Fibroblast of skin of left quadriceps (primary cell): ENCODE results near the gene DCAF15.
A peak's percentile ranks its signal among the peaks of the same experiment; 100 is the strongest.

Experiments used
- DNase-seq, 2 experiments: peaks; one replicate each; pipeline ENCODE4 v3.0.0-alpha.2; 2013; ENCODE audit warnings: low read depth in 2 of 2

DCAF15 gene

DNA sequence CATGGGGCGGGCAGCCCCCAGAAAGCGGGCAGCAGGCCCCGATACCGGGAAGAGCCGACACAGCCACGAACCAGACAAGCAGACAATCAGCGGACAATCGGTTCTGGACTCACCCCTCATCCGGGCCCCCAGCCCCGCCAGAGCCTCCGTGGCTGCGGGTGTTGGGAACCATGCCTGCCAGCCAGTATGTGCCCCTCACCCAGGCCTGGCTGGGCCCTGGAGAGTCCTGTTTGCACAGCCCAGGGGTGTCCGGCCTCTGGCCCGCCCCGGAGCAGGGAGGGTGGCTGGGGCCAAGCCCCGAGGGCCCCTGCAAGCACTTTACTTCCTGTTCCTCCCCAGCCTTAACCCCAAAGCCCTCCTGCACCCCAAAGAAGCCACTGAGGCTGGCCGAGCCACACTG lies 21.9 kb upstream of the DCAF15 start:
- no peak for DNase-seq

DNA sequence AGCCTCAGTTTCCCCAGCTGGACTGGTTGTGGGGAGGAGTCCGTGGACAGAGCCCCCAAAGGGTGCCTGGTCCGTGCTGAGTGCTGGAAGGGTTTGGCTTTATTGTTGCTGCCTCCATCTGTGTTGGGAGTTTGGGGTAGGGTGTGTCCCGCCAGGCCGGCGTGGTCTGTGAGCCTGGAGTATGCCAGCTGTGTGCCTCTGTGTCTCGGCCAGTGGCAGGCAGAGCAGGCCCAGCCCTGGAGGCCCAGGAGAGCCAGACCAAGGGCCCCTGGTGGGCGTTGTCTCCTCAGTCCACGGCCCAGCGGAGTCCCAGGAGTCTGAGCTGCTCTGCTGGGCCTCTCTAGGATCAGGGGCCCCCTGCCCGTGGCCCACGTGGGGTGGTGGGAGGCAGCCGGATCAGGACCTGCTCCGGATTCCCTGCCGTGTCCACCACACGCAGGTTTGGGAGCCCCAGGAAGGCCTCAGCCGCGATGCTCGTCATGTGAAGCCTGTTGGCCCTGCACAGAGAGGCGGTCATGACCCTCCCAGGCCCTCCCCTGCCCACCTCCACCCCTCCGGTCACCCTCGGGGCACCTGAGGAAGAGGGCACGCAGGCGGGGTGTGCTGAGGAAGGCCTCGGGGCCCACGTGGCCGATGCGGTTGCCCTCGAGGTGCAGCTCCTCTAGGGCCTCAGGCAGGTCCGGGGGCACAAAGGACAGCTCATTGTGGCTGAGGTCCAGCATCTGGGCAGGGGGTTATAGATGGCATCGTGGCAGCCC lies 20.7 kb upstream of the DCAF15 start:
- no peak for DNase-seq

DNA sequence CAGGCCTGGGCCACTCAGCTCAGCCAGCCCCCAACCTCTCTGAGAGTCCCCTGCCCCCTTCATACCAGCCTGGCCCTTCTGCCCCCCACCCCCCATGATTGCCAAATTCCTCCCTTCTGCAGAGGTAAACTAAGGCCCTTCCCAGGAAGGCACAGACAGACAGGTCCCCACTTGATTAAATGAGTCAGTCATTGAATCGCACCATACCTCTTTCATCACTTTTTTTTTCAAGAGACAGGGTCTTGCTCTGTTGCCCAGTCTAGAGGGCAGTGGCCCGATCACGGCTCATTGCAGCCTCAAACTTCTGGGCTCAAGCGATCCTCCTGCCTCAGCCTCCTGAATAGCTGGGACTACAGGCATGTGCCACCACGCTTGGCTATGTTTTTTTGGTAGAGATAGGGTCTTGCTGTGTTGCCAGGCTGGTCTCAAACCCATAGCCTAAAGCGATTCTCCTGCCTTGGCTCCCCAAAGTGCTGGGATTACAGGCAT lies 20.1 kb upstream of the DCAF15 start:
- DNase-seq, result no peak

DNA sequence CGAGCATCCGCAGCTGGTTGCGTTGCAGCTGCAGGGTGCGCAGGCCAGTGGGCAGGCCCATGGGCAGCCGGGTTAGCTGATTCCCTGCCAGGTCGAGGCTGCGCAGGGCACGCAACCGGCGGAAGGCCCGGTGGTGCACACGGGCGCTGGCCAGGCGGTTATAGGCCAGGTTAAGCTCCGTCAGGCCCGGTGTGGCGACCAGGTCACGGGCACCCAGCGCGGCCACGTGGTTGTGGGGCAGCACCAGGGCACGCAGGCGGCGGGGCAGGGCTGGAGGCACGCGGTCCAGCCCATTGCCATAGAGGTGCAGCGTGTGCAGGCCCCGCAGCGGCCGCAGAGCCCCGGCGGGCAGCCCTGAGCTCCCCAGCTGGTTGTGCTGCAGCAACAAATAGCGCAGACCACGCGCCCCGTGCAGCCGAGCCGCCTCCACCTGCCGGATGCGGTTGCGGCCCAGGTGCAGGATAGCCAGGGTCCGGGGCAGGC lies 19.4 kb upstream of the DCAF15 start:
- no peak for DNase-seq

DNA sequence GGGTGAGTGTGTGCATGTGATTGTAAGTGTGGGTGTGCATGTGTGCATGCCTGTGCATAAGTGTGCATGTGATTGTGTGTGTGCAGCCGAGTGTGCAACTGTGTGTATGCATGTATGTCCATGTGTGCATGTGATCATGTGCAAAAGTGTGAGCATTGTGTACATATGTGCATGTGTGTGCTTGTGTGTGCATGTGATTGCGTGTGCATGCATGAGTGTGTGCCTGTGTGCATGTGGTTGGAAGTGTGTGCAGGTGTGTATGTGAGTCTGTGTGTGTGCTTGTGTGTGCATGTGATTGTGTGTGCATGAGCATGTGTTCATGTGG lies 17.6 kb upstream of the DCAF15 start:
- no peak for DNase-seq

DNA sequence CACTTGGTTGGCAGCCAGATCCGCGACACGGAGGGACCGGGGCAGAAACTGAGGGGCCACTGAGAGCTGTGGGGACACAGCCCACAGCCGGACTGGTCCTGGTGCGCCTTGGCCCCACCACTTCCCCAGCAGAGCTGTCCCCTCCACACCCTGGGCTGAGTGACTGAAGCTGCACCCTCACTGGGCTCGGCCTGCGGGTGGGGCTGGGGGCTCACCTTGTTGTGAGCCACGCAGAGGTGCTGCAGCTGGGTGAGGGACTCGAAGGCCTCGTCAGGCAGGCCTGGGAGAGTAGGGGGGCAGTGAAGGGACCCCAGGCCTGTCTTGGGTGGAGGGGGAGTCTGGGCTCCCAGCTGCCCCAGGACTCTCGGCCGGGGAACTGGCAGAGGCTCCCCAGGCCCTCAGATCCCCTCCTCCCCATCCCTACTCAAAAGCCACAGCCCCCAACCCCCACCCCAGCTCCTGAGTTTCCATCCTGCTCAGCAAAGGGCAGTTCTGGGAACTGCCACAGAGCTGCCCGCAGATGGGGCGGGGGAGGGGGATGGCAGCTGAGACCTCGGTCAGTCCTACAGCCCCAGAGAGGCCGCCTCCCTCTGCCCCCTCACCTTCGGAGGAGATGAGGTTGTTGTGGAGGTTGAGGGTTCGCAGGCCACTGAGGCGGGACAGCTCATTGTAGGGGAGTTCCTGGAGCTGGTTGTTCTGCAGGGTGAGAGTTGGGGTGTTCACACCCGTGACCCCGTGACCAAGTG lies 16.4 kb upstream of the DCAF15 start:
- no peak for DNase-seq

DNA sequence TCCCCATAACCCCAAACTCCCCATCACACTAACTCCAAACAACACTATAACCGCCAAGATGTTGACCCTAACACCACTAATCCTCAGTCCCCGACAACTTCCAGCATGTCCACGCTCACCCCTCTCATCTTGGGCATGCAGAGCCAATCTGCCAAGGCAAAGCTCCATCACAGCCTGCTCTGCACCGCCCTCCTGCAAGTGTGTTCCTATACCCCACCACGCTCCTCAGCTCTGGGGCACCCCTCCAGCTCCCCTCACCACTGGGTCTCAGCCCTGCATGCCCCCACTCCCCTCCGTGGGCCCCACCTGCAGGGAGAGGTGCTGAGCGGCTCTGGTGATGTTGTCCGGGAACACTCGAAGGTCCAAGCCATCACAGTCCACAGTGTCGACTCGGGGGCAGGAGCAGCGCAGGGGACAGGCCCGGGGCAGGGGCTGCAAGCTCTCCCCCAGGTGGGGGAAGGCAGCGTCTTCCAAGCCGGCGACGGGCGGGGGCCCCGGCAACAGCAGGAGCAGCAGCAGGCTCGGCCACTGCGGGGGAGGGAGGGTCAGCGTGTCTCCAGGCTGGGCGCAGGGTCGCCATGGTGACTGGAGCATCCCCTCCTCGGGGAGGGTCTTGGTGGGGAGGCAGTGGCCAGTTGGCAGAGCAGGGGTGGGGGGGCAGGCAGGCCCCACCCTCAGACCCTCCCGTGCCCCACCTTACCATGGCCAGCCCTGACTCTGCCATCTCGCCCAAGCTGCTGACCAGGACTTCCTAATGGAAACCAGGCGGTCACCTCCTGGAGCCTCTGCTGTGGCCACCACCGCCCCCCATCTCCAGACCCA lies 14.6 kb upstream of the DCAF15 start:
- no peak for DNase-seq

DNA sequence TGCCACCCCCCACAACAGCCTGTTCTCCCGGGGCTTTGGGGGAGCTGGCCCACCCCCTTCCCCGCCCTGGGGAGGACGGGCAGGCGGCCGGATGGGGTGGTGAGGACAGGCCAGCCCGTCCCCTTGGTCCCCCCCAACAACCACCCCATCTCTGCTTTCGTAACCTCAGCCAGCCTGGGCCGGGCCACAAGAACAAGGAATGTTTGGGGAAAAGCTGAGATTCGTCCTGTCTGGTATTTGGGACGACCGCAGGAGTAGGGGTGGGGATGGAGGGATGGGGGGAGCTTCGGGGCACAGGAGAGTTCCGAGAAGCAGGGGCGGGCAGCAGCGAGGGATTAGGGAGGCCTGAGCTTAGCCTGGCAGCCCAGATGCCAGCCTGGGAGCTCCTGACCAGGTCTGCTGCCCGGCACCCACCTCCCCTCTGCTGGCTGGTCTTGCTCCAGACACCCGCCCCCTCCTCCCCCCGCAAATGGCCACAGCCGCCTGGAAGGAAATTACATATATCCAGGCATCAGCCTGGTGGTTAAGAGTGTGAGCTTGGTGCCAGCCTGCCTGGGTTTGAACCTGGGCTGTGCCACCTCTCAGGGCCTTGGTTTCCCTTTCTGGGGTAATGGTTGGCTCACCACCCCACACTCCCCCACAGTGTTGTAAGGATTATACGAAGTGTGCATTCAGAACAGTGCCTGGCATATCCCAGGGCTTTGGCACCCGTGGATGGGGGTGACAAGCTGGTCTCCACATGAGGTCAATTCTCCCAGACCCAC lies 13.8 kb upstream of the DCAF15 start, which contains the start of gene PODNL1:
TSS of gene PODNL1 (minus strand) at position 117 of the 764 bp plus-strand sequence. CDS start 236 bp downstream, outside the sequence.
- DNase-seq, result peak; percentile 67 to 78

DNA sequence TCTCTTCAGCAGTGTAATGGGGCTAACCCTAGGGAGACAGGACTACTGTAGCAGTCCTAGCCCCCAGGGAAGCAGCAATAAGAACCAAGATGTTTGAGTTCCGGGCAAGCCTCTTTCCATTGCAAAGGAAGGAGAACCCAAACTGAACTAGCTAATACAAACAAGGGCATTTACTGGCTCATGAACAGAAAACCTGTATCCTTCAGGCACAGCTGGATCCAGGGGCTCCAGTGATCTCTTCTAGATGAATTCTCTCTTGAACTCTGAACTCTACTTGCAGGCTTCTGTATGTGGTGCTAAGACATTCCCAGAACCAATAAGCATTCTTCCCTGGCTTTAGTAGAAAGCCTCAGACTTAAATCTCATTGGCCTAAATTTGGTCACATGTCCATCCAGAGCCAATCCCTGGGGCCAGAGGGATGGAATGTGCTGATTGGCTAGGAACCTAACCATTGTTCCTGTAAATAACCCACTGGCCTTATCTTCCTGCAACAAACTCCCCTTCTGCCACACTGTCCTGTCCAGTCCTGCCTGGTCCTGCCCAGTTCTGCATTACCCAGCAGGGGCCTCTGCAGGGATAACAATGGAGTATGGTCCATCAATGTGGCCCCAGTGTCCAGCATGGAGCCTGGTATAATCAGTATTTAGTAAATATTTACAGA lies 10.2 kb upstream of the DCAF15 start:
- DNase-seq, result no peak

DNA sequence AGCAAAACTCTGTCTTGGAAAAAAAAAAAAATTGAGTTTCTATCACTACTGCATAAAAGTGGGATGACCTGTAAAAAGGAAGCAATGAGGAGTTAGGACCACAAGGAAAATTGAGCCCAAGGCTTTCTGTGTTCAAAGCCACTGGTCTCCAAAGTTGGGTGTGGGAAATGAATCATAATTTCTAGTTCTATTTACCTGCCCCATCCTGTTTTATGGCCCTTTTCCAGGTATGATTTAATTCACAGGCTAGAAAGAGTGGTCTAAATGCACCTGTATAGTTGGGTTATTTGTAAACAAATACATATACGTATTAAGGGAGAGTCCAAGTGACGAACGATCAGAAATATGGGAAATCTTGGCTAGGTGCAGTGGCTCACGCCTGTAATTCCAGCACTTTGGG lies 5.9 kb upstream of the DCAF15 start:
- DNase-seq, result no peak

DNA sequence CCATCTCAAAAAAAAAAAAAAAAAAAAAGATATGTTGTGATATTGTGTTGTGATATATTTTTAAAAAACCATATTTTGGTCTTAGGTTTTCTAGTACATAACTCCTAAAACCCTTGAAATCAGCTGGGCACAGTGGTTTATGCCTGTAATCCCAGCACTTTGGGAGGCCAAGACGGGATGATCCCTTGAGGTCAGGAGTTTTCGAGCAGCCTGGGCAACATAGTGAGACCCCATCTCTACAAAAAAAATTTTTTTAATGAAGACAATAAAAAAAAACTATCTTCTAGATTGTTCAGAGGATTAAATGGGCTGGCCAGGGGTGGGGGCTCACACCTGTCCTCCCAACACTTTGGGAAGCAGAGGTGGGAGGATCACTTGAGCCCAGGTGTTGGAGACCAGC lies 1.3 kb upstream of the DCAF15 start:
- DNase-seq, result no peak

DNA sequence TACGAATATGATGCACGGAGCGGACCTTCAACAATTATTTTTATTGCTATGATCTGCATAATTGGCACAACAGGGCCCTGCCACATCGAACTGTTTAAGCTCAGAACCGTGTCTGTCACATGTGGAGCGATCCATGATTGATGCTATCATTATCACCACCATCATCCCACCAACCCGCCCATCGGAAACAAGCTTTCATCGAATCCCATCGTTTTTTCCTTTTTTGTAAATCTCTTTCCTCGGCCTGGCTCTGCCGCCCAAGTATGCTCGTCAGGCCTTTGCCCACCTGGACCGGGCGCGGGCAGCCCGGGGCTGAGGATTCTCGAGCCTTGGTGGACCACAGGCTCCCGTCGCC lies 533 bp upstream of the DCAF15 start:
- DNase-seq, result no peak

DNA sequence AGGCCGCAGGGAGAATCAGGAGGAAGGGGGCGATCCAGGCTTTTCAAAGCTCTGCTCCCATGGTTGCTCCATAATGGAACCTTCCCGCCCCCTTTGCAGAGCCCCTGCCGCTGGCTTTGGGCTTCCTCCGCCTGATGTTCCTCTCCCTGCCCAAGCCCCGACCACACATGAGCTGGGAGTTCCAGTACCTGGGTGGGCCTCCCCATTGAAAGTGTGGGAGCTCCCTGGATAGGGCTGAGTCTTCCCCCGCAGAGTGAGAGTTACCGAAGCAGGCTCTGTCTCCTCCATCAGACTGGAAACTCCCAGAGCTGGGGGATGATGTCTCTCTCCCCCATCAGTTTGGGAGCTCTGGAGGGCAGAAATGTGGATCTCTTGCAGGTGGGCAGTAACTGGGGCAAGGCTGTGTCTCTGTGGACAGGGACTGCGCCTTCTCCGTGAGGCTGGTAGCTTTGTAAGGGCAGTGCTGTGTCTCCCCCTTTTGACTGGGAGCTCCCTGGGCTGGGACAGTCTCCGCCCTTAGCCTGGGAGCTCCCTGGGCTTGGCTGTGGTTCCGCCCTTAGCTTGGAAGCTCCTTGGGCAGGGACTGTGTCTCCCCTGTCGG lies 722 bp downstream of the DCAF15 start:
- no peak for DNase-seq

DNA sequence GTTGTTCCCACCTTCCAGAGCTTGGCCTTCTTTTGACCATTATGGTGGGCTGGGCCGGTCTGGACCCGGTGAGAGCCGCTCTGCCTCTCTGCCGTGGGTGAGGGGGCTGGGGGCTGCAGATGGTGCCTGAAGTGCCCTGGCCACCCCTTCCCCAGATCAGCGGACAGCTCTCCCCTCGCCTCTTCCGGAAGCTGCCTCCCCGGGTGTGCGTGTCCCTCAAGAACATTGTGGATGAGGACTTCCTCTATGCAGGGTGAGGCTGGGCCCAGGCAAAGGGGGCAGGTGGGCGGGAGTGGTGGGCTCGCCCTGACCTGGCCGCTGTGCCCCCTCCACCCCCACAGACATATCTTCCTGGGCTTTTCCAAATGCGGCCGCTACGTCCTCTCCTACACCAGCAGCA lies 1.9 kb downstream of the DCAF15 start:
- DNase-seq, result no peak

DNA sequence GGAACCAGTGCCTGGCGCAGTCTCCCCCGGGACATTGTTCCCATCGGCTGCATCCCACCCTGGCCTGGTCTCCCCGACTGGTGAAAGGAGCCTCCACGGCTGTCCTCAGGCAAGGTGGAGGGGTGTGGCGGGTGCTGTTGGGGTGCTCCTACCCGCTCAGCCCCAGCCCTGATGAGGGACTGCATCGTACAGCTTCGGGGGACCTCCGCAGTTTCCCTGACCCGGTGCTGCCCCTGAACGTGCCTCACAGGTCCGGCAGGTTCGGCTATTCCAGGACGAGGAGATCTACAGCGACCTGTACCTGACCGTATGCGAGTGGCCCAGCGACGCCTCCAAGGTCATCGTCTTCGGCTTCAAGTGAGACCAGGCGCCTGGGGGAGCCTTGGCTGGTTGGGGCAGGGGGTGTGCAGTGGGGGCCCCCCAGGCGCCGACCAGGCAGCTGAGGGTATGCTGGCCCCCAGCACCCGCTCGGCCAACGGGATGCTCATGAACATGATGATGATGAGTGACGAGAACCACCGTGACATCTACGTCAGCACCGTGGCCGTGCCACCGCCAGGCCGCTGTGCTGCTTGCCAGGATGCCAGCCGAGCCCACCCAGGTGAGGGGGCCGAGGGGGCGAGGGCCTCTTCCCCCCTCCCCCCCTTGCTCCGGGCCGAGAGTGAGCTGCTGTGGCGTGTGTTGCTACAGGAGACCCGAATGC lies 3.5 kb downstream of the DCAF15 start:
- no peak for DNase-seq

DNA sequence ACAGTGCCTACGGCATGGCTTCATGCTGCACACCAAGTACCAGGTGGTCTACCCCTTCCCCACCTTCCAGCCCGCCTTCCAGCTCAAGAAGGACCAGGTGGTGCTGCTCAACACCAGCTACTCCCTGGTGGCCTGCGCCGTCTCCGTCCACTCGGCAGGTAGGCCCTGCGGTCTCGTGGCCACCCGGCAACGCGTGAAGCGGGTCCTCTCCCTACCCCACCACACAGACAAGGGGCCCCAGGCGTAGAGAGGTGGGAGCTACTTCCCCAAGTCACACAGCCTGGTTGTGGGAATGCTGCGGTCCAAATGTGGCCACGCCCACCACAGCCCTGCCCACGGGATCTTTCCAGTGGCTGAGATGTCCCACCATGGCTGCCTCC lies 4.0 kb downstream of the DCAF15 start:
- DNase-seq, result no peak

DNA sequence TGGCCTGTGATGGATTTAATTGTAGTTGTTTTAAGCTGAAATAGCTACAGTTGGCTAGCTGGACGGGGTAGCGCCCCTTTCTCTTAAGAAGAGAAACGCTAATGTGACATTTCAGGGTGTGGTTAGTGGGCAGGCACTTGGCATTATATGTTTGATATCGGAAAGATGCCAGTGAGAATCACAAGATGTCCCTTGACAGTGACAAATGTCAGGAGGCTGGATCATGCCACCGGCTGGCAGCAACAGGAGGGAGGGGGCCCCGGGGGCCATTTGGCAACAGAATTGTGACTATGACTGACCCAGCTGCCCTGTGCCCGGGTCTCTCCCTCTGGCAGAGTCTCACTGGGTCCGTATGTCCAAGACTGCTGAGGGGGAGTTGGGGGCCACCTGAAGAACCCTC lies 4.7 kb downstream of the DCAF15 start:
- DNase-seq, result no peak

DNA sequence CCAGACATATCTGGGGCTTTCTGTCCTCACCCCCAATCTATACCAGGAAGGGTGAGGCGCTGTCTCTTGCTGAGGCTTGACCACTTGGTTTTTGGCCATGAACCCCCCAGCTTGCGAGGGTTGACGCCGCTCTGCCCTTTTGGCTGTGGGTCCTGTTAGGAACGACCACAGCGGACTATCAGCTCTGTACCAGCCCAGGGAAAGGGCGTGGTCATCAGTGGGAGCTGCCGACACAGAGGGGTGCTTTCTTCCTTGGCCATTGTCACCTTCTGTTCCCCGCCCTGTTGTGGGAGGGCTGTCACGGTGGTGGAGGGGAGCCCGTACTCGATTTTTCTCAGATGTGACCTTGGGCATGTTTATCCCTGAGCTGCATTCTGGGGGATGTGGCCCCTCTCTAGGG lies 5.7 kb downstream of the DCAF15 start:
- no peak for DNase-seq

DNA sequence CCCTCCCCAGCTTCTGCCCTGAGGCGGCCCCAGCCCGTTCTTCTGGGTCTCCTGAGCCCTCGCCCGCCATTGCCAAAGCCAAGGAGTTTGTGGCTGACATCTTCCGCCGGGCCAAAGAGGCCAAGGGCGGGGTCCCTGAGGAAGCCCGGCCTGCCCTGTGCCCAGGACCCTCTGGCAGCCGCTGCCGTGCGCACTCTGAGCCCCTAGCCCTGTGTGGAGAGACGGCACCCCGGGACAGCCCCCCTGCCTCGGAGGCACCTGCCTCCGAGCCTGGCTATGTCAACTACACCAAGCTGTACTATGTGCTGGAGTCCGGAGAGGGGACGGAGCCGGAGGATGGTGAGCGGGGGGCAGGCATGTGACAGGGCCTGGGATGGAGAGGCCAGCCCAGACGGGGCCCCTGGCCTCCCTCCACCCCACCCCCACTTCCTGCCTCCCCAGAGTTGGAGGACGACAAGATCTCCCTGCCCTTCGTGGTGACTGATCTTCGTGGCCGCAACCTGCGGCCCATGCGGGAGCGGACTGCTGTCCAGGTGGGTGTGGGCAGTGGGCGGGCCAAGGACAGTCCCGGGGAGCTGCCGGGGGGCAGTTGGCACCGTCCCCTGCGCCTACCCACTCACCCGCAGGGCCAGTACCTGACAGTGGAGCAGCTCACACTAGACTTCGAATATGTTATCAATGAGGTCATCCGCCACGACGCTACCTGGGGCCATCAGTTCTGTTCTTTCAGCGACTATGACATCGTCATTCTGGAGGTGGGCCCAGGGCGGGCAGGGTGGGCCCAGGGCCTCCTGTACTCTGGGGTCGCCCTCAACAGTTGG lies 7.0 kb downstream of the DCAF15 start:
- no peak for DNase-seq
